ENCODE data around the gene FBXL17. TPM values are rescaled to one million over a fixed set of nuclear protein-coding genes. Genes with fewer than 3 reads are reported as not detected.

The FBXL17 gene
- total and polyA plus RNA-seq, 4 donors = 2.1 to 14.1 (median 6.3) TPM

- Histone ChIP-seq H3K36me3 (ENCODE audit: control insufficient read depth in 4 of 4, insufficient read depth in 3 of 4, low read depth in 1 of 4, low read length in 3 of 4) (no peaks in the 10 kb centered on the region), H3K4me1 (ENCODE audit: control insufficient read depth in 4 of 4, insufficient read depth in 4 of 4, low read length in 3 of 4) (peaks cover 0 to 7% (median 2%) of the 10 kb centered on the region in 4 donors), H3K27ac (ENCODE audit: low read depth in 1 of 2, low read length in 2 of 2) (no peak overlapping the region), H3K9ac (ENCODE audit: low read depth in 1 of 2, low read length in 2 of 2) (no peak overlapping the region), H3K27me3 (ENCODE audit: control insufficient read depth in 4 of 4, insufficient read depth in 4 of 4, low read length in 3 of 4) (no peaks in the 10 kb centered on the region), H3K9me3 (ENCODE audit: control insufficient read depth in 4 of 4, low read length in 3 of 4) (no peaks in the 10 kb centered on the region), H3K4me3 (ENCODE audit: low read depth in 1 of 3, low read length in 3 of 3) (no peak overlapping the region)
- no peak for DNase-seq (ENCODE audit: low spot score)
- TF ChIP-seq HNF4A (conservative IDR thresholded peaks at IDR 0.05) (no peak), JUND (IDR thresholded peaks at IDR 0.05) (no peak), CTCF (IDR thresholded peaks at IDR 0.05; ENCODE audit: low read depth, low read length, missing input control) (no peak), SP1 (IDR thresholded peaks at IDR 0.05) (no peak), REST (IDR thresholded peaks at IDR 0.05) (no peak), TAF1 (conservative IDR thresholded peaks at IDR 0.05) (no peak), EGR1 (IDR thresholded peaks at IDR 0.05; ENCODE audit: low read depth in 2 of 2) (no peak), NR2F2 (IDR thresholded peaks at IDR 0.05) (no peak), ATF3 (IDR thresholded peaks at IDR 0.05) (no peak), HNF4G (IDR thresholded peaks at IDR 0.05) (no peak), ZBTB33 (IDR thresholded peaks at IDR 0.05) (no peak), RXRA (IDR thresholded peaks at IDR 0.05) (no peak), GABPA (IDR thresholded peaks at IDR 0.05 in 1 of 2, conservative IDR thresholded peaks at IDR 0.05 in 1 of 2) (no peak), MAX (IDR thresholded peaks at IDR 0.05) (no peak)
- WGBS = 86% methylated on average over 5 of the region's 5 CpGs
These were observed 37.6 kb downstream of the FBXL17 start for GRCh38 chr5:108344103-108344822.

- Histone ChIP-seq H3K9ac (ENCODE audit: low read depth in 1 of 2, low read length in 2 of 2) (no peak overlapping the region), H3K36me3 (ENCODE audit: control insufficient read depth in 4 of 4, insufficient read depth in 3 of 4, low read depth in 1 of 4, low read length in 3 of 4) (no peaks in the 10 kb centered on the region), H3K4me1 (ENCODE audit: control insufficient read depth in 4 of 4, insufficient read depth in 4 of 4, low read length in 3 of 4) (peaks cover 0 to 7% (median 2%) of the 10 kb centered on the region in 4 donors), H3K4me3 (ENCODE audit: low read depth in 1 of 3, low read length in 3 of 3) (no peak overlapping the region), H3K9me3 (ENCODE audit: control insufficient read depth in 4 of 4, low read length in 3 of 4) (no peaks in the 10 kb centered on the region), H3K27me3 (ENCODE audit: control insufficient read depth in 4 of 4, insufficient read depth in 4 of 4, low read length in 3 of 4) (no peaks in the 10 kb centered on the region), H3K27ac (ENCODE audit: low read depth in 1 of 2, low read length in 2 of 2) (no peak overlapping the region)
- WGBS = 96% methylated on average over 1 of the region's 1 CpG
- no peak for DNase-seq (ENCODE audit: low spot score)
- no peak for TF ChIP-seq ZBTB33 (IDR thresholded peaks at IDR 0.05)
- no peak for TF ChIP-seq HNF4A (conservative IDR thresholded peaks at IDR 0.05)
- no peak for TF ChIP-seq EGR1 (IDR thresholded peaks at IDR 0.05; ENCODE audit: low read depth in 2 of 2)
- no peak for TF ChIP-seq RXRA (IDR thresholded peaks at IDR 0.05)
- TF ChIP-seq FOXA1 (IDR thresholded peaks at IDR 0.05) = no peak
- no peak for TF ChIP-seq RAD21 (IDR thresholded peaks at IDR 0.05)
- no peak for TF ChIP-seq SP1 (IDR thresholded peaks at IDR 0.05)
- no peak for TF ChIP-seq GABPA (IDR thresholded peaks at IDR 0.05 in 1 of 2, conservative IDR thresholded peaks at IDR 0.05 in 1 of 2)
- no peak for TF ChIP-seq CTCF (IDR thresholded peaks at IDR 0.05; ENCODE audit: low read depth, low read length, missing input control)
- no peak for TF ChIP-seq TAF1 (conservative IDR thresholded peaks at IDR 0.05)
- TF ChIP-seq NR2F2 (IDR thresholded peaks at IDR 0.05) = no peak
- no peak for TF ChIP-seq ATF3 (IDR thresholded peaks at IDR 0.05)
- TF ChIP-seq MAX (IDR thresholded peaks at IDR 0.05) = no peak
- no peak for TF ChIP-seq JUND (IDR thresholded peaks at IDR 0.05)
These were observed 40.0 kb downstream of the FBXL17 start for GRCh38 chr5:108341866-108342265.

Data from liver (tissue), 9 donors.